GM13977 (cell line): ENCODE results near the gene TMEM132D.

Experiments
- DNase-seq: peaks from one replicate; pipeline ENCODE4 v3.0.0; 2012; ENCODE audit warnings: low spot score
- CTCF ChIP-seq: IDR thresholded peaks from 2 replicates; pipeline ENCODE4 v1.5.1; 2012; ENCODE audit warnings: mild to moderate bottlenecking, control low read depth; ENCODE audit not compliant: insufficient read depth; ENCODE audit errors: extremely low read depth, missing control alignments
- in situ Hi-C: fragments of 300-500 bp; cut with MboI; formaldehyde crosslinking; loops from one replicate; pipeline ENCODE4 v1.12.0; 2022; ENCODE audit warnings: low sequenced_read_pairs, low pct_unique_long_range_greater_than_20kb, mixed read lengths, inconsistent platforms; ENCODE audit not compliant: unreplicated experiment

Gene TMEM132D

GRCh38 chr12:129696405-129696804, 207.4 kb downstream of the TMEM132D start:
- DNase-seq, result no peak
- in situ Hi-C loops, result no loop called here
- no peak for TF ChIP-seq CTCF

- in situ Hi-C loops, result no loop called here
- no peak for DNase-seq
- TF ChIP-seq CTCF, result no peak
Measured at GRCh38 chr12:129693731-129694130, 210.1 kb downstream of the TMEM132D start.

- in situ Hi-C loops, result no loop called here
- no peak for TF ChIP-seq CTCF
- no peak for DNase-seq
Measured at GRCh38 chr12:129687731-129688130, 216.1 kb downstream of the TMEM132D start.

GRCh38 chr12:129681830-129682229, 222.0 kb downstream of the TMEM132D start:
- in situ Hi-C loops, result no loop called here
- DNase-seq, result no peak
- no peak for TF ChIP-seq CTCF

- no peak for TF ChIP-seq CTCF
- DNase-seq, result no peak
- in situ Hi-C loops, result no loop called here
Measured at GRCh38 chr12:129681151-129681550, 222.7 kb downstream of the TMEM132D start.

GRCh38 chr12:129676411-129676810, 227.4 kb downstream of the TMEM132D start:
- no peak for DNase-seq

More at GRCh38 chr12:129676411-129676810, 227.4 kb downstream of the TMEM132D start:
- in situ Hi-C loops, result no loop called here
- TF ChIP-seq CTCF, result no peak
